Breast epithelium (tissue), 3 donors: ENCODE results near the gene ANKRD6.

Experiments used
- POLR2AphosphoS5 ChIP-seq, 3 donors: sonication (generic); formaldehyde crosslinking; IDR thresholded peaks; one replicate each; pipeline ENCODE4 v1.6.1; 2017; ENCODE audit warnings: antibody characterized with exemption in 3 of 3
- TF ChIP-seq, protein P1 (sequence below), 3 donors: fragments of 450-650 bp; IDR thresholded peaks; one replicate each; pipeline ENCODE4 v1.5.1; 2016 to 2017; ENCODE audit warnings: antibody characterized with exemption in 3 of 3, mild to moderate bottlenecking in 3 of 3, moderate library complexity in 3 of 3

DNA sequence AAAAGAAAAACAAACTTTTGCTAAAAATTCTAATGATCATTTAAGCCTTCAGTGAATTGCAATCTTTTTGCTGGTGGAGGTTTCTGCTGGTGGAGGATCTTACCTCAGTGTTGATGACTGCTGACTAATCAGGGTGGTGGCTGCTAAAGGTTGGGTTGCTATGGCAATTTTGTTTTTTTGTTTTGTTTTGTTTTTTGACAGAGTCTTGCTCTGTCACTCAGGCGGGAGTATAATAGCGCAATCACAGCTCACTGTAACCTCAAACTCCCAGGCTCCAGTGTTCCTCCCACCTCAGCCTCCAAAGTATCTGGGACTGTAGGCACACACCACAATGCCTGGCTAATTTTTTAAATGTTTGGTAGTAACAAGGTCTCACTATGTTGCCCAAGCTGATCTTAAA, 94.7 kb downstream of the ANKRD6 start:
- TF ChIP-seq POLR2AphosphoS5 (IDR thresholded peaks at IDR 0.05): no peak
- TF ChIP-seq, protein P1, sequence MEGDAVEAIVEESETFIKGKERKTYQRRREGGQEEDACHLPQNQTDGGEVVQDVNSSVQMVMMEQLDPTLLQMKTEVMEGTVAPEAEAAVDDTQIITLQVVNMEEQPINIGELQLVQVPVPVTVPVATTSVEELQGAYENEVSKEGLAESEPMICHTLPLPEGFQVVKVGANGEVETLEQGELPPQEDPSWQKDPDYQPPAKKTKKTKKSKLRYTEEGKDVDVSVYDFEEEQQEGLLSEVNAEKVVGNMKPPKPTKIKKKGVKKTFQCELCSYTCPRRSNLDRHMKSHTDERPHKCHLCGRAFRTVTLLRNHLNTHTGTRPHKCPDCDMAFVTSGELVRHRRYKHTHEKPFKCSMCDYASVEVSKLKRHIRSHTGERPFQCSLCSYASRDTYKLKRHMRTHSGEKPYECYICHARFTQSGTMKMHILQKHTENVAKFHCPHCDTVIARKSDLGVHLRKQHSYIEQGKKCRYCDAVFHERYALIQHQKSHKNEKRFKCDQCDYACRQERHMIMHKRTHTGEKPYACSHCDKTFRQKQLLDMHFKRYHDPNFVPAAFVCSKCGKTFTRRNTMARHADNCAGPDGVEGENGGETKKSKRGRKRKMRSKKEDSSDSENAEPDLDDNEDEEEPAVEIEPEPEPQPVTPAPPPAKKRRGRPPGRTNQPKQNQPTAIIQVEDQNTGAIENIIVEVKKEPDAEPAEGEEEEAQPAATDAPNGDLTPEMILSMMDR (IDR thresholded peaks at IDR 0.05): no peak
